Suprapubic skin (tissue), 3 donors: ENCODE results near the gene HEY2.

Source experiments
- CTCF ChIP-seq, 2 donors: fragments of 200-600 bp in 1 of 2; fragments of 450-650 bp in 1 of 2; sonication (generic) in 1 of 2; IDR thresholded peaks; one replicate each; pipeline ENCODE4 v1.5.1; 2016 to 2019; ENCODE audit warnings: antibody characterized with exemption in 2 of 2, mild to moderate bottlenecking in 1 of 2, moderate library complexity in 1 of 2
- EP300 ChIP-seq: sonication (generic); formaldehyde crosslinking; IDR thresholded peaks from one replicate; pipeline ENCODE4 v1.6.1; 2017; ENCODE audit warnings: antibody characterized with exemption
- POLR2A ChIP-seq, 2 donors: fragments of 450-650 bp; IDR thresholded peaks; one replicate each; pipeline ENCODE4 v1.6.1; 2017; ENCODE audit warnings: antibody characterized with exemption in 2 of 2, mild to moderate bottlenecking in 2 of 2, moderate library complexity in 2 of 2

GRCh38 chr6:125707615-125708243 lies 41.7 kb upstream of the HEY2 start:
- no peak for TF ChIP-seq CTCF (IDR thresholded peaks at IDR 0.05)
- no peak for TF ChIP-seq POLR2A (IDR thresholded peaks at IDR 0.05)
- TF ChIP-seq EP300, result no peak
